H1 (cell line): ENCODE data around the gene TEAD1. TPM values are rescaled to one million over a fixed set of nuclear protein-coding genes. Genes with fewer than 3 reads are reported as not detected.

ENCODE experiments used
- CTCF ChIA-PET: fragments of 300-600 bp; sonication (Branson Sonifier 250); formaldehyde crosslinking; loops from one replicate; lab custom pipeline; 2021; ENCODE audit not compliant: partially characterized antibody; lab: Charles Lee
- POLR2A ChIA-PET: fragments of 300-600 bp; sonication (Branson Sonifier 250); formaldehyde crosslinking; loops from one replicate; lab custom pipeline; 2021; ENCODE audit warnings: inconsistent platforms; ENCODE audit not compliant: partially characterized antibody; lab: Charles Lee
- DNase-seq, 2 experiments: peaks; one replicate each; pipeline versions ENCODE4 v3.0.0 to v3.0.0-alpha.2; 2010 to 2022; ENCODE audit warnings: low spot score in 2 of 2, low read depth in 1 of 2, mixed read lengths in 1 of 2
- FAIRE-seq: peaks from 2 replicates; lab custom pipeline; 2011; peaks lifted over from hg19 to GRCh38; lab: Jason Lieb, UNC
- H2AFZ ChIP-seq: 2 replicates; pipeline ENCODE4 v1.8.1; 2012; ENCODE audit warnings: low read length, inconsistent platforms
- H2AK5ac ChIP-seq: 2 replicates; pipeline ENCODE4 v1.6.1; 2013; ENCODE audit warnings: low read depth, low read length
- H2BK120ac ChIP-seq: replicated peaks from 2 replicates; pipeline ENCODE3; 2013; ENCODE audit warnings: low read depth, low read length, inconsistent platforms
- H2BK12ac ChIP-seq: 2 replicates; pipeline ENCODE4 v1.6.1; 2013; ENCODE audit warnings: low read depth, low read length
- H2BK15ac ChIP-seq: 2 replicates; pipeline ENCODE4 v1.6.1; 2013; ENCODE audit warnings: low read length
- H2BK20ac ChIP-seq: 2 replicates; pipeline ENCODE4 v1.6.1; 2013; ENCODE audit warnings: low read length
- H2BK5ac ChIP-seq: 2 replicates; pipeline ENCODE4 v1.6.1; 2013; ENCODE audit warnings: low read depth, low read length
- H3K14ac ChIP-seq: 2 replicates; pipeline ENCODE4 v1.6.1; 2013; ENCODE audit warnings: inconsistent platforms; ENCODE audit not compliant: insufficient read length
- H3K18ac ChIP-seq: 2 replicates; pipeline ENCODE4 v1.6.1; 2013; ENCODE audit warnings: low read length; ENCODE audit errors: extremely low read depth
- H3K23ac ChIP-seq: 2 replicates; pipeline ENCODE4 v1.6.1; 2013; ENCODE audit warnings: inconsistent platforms; ENCODE audit not compliant: insufficient read length
- H3K23me2 ChIP-seq: 2 replicates; pipeline ENCODE4 v1.6.1; 2013; ENCODE audit warnings: low read depth, low read length
- H3K27ac ChIP-seq: 2 replicates; pipeline ENCODE4 v1.6.1; 2011; ENCODE audit warnings: low read depth, low read length, inconsistent platforms
- H3K27me3 ChIP-seq, 4 experiments: replicated peaks in 1 of 4; 1 replicate in 1 of 4; 2 replicates in 3 of 4; pipeline versions ENCODE4 v1.6.1 to v1.8.1; 2011 to 2013; ENCODE audit warnings: low read length in 3 of 4, mild to moderate bottlenecking in 3 of 4, inconsistent platforms in 2 of 4, mixed read lengths in 2 of 4, moderate library complexity in 1 of 4; ENCODE audit not compliant: control insufficient read depth in 3 of 4, insufficient read depth in 3 of 4; ENCODE audit errors: extremely low read depth in 1 of 4
- H3K36me3 ChIP-seq, 4 experiments: 2 replicates each; pipeline versions ENCODE4 v1.6.1 to v1.8.1; 2011 to 2013; ENCODE audit warnings: mild to moderate bottlenecking in 4 of 4, low read length in 3 of 4, moderate library complexity in 2 of 4, control low read depth in 1 of 4, inconsistent platforms in 1 of 4; ENCODE audit not compliant: insufficient read depth in 4 of 4, control insufficient read depth in 2 of 4
- H3K4ac ChIP-seq: replicated peaks from 2 replicates; pipeline ENCODE3; 2013; ENCODE audit warnings: low read length, low read depth, mixed read lengths, inconsistent platforms; ENCODE audit not compliant: insufficient read length
- H3K4me1 ChIP-seq, 4 experiments: replicated peaks in 1 of 4; 1 replicate in 1 of 4; 2 replicates in 3 of 4; pipeline versions ENCODE4 v1.6.1 to v1.8.1; 2011 to 2013; ENCODE audit warnings: low read length in 3 of 4, inconsistent platforms in 2 of 4, mixed read lengths in 1 of 4; ENCODE audit not compliant: insufficient read depth in 4 of 4, control insufficient read depth in 3 of 4
- H3K4me2 ChIP-seq, 2 experiments: 2 replicates each; pipeline versions ENCODE4 v1.6.1 to v1.8.1; 2011 to 2013; ENCODE audit warnings: low read depth in 2 of 2, low read length in 2 of 2, control low read depth in 1 of 2, inconsistent platforms in 1 of 2, mild to moderate bottlenecking in 1 of 2; ENCODE audit not compliant: insufficient read depth in 1 of 2
- H3K4me3 ChIP-seq, 4 experiments: fragments of 200-600, 300-600 bp in 1 of 4; sonication (generic), shearing (Covaris generic), sonication (Bioruptor Twin) in 1 of 4; 2 replicates each; pipeline versions ENCODE4 v1.5.1 to v1.8.1; 2011 to 2016; ENCODE audit warnings: low read length in 4 of 4, low read depth in 3 of 4, control low read depth in 2 of 4, inconsistent platforms in 2 of 4, mild to moderate bottlenecking in 2 of 4, mixed read lengths in 1 of 4, moderate library complexity in 1 of 4; ENCODE audit not compliant: insufficient read depth in 2 of 4; ENCODE audit errors: extremely low read depth in 1 of 4
- H3K56ac ChIP-seq: replicated peaks from 2 replicates; pipeline ENCODE3; 2013; ENCODE audit warnings: low read depth, mild to moderate bottlenecking, mixed read lengths, low read length, inconsistent platforms; ENCODE audit not compliant: insufficient read length
- H3K79me1 ChIP-seq: 2 replicates; pipeline ENCODE4 v1.6.1; 2013; ENCODE audit warnings: low read depth, low read length, control low read depth
- H3K79me2 ChIP-seq, 2 experiments: 2 replicates each; pipeline versions ENCODE4 v1.6.1 to v1.8.1; 2012 to 2013; ENCODE audit warnings: low read length in 2 of 2, mild to moderate bottlenecking in 2 of 2, inconsistent platforms in 1 of 2; ENCODE audit not compliant: insufficient read depth in 2 of 2, control insufficient read depth in 1 of 2
- H3K9ac ChIP-seq, 4 experiments: replicated peaks in 1 of 4; 1 replicate in 1 of 4; 2 replicates in 3 of 4; pipeline versions ENCODE4 v1.6.1 to v1.8.1; 2011 to 2013; ENCODE audit warnings: low read depth in 3 of 4, low read length in 3 of 4, control low read depth in 2 of 4, mild to moderate bottlenecking in 2 of 4, moderate library complexity in 2 of 4, inconsistent platforms in 1 of 4; ENCODE audit errors: extremely low read depth in 1 of 4
- H3K9me3 ChIP-seq, 2 experiments: 2 replicates each; pipeline versions ENCODE4 v1.6.1 to v1.8.1; 2012 to 2013; ENCODE audit warnings: mild to moderate bottlenecking in 2 of 2, moderate library complexity in 2 of 2, control low read depth in 1 of 2, inconsistent platforms in 1 of 2, low read depth in 1 of 2, low read length in 1 of 2, mixed read lengths in 1 of 2; ENCODE audit not compliant: insufficient read depth in 2 of 2
- H4K20me1 ChIP-seq, 2 experiments: replicated peaks in 1 of 2; 2 replicates each; pipeline versions ENCODE3 to v1.8.1; 2011 to 2013; ENCODE audit warnings: inconsistent platforms in 2 of 2, low read length in 2 of 2, mild to moderate bottlenecking in 1 of 2; ENCODE audit not compliant: insufficient read depth in 2 of 2, control insufficient read depth in 1 of 2
- H4K5ac ChIP-seq: 2 replicates; pipeline ENCODE4 v1.6.1; 2013; ENCODE audit warnings: low read length, low read depth, mixed read lengths, inconsistent platforms; ENCODE audit not compliant: insufficient read length
- H4K8ac ChIP-seq: 2 replicates; pipeline ENCODE4 v1.8.0; 2013; ENCODE audit warnings: mild to moderate bottlenecking, moderate library complexity, low read length, inconsistent platforms; ENCODE audit not compliant: insufficient read depth; ENCODE audit errors: extremely low read depth
- H4K91ac ChIP-seq: replicated peaks from 2 replicates; pipeline ENCODE3; 2013; ENCODE audit warnings: low read length, mixed read lengths, inconsistent platforms; ENCODE audit not compliant: insufficient read length
- BACH1 ChIP-seq: IDR thresholded peaks from 2 replicates; pipeline ENCODE4 v1.6.1; 2012; ENCODE audit warnings: low read length, improper control_type of control experiment
- CBX5 ChIP-seq: fragments of 300-800, 300-1000 bp; sonication (generic); IDR thresholded peaks from 2 replicates; pipeline ENCODE4 v1.7.1; 2016; ENCODE audit warnings: antibody characterized with exemption, low read length, low read depth
- CHD2 ChIP-seq: IDR thresholded peaks from 2 replicates; pipeline ENCODE4 v1.6.1; 2012; ENCODE audit warnings: low read length, improper control_type of control experiment
- NRF1 ChIP-seq: IDR thresholded peaks from 2 replicates; pipeline ENCODE4 v1.6.1; 2011; ENCODE audit warnings: mild to moderate bottlenecking, low read depth, low read length, improper control_type of control experiment
- RFX5 ChIP-seq: IDR thresholded peaks from 2 replicates; pipeline ENCODE4 v1.6.1; 2011; ENCODE audit warnings: low read depth, low read length, improper control_type of control experiment, borderline replicate concordance
- SP2 ChIP-seq: IDR thresholded peaks from 2 replicates; pipeline ENCODE4 v1.6.1; 2012; ENCODE audit warnings: mild to moderate bottlenecking, low read length, inconsistent platforms
- TCF12 ChIP-seq: IDR thresholded peaks from 2 replicates; pipeline ENCODE4 v1.6.1; 2011; ENCODE audit warnings: low read depth, mild to moderate bottlenecking, low read length
- YY1 ChIP-seq: IDR thresholded peaks from 2 replicates; pipeline ENCODE4 v1.6.1; 2011; ENCODE audit warnings: low read depth, mild to moderate bottlenecking, low read length
- ZNF274 ChIP-seq: IDR thresholded peaks from 2 replicates; pipeline ENCODE4 v1.7.0; 2012; ENCODE audit warnings: low read length, borderline replicate concordance; ENCODE audit errors: extremely low read depth
- WGBS, 2 experiments: shearing (Covaris generic) in 1 of 2; methylation state at CpG; one replicate each; pipeline versions ENCODE4 v1.1.6 to v1.1.7; 2013 to 2015; ENCODE audit warnings: low lambda C conversion rate in 2 of 2, mixed read lengths in 2 of 2, inconsistent platforms in 1 of 2, low coverage in 1 of 2, missing lambda C conversion rate in 1 of 2; ENCODE audit not compliant: insufficient replicate concordance in 2 of 2, insufficient coverage in 1 of 2, insufficient read length in 1 of 2; ENCODE audit errors: extremely low coverage in 1 of 2, missing lambda C conversion rate in 1 of 2; 5-methylcytosine and 5-hydroxymethylcytosine counted together
- polyA plus RNA-seq, 7 experiments: library from polyadenylated mRNA; depleted of rRNA in 3 of 7; stranded (reverse) in 5 of 7; unstranded in 2 of 7; fragments of >200 nt in 5 of 7; fragments of 200-250 nt in 2 of 7; gene quantifications; 1 replicate in 5 of 7; 2 replicates in 1 of 7; 4 replicates in 1 of 7; pipeline versions ENCODE4 v1.2.1 to v1.2.3, GENCODE V29; 2011 to 2013; ENCODE audit warnings: missing spikeins in 2 of 7, mixed read lengths in 2 of 7
- total RNA-seq: library from RNA; stranded (reverse); fragmentation: NEBNext Ultra II Directional; extraction: Animal tissue kit (Norgen Biotek cat#: 25700); gene quantifications from 2 replicates; pipeline ENCODE4 v1.2.1, GENCODE V29; 2021

TEAD1 gene
- total and polyA plus RNA-seq, 2 of the 8 experiments (the other 6 are each of a cell fraction or from before 2014, with no cell fraction given): 15.6 to 67.4 TPM

GRCh38 chr11:12704049-12704448 lies 29.8 kb downstream of the TEAD1 start:
- Histone ChIP-seq H3K4me1 (peaks cover 0 to 22% (median 9%) of the 10 kb centered on the region in 4 experiments; a peak in 6 of 7 replicates), H3K27ac (no peak overlapping the region)

More at GRCh38 chr11:12704049-12704448, 29.8 kb downstream of the TEAD1 start:
- ChIA-PET POLR2A (interaction anchor here (2.1 kb wide), 1 partner anchor 12 kb away, joined by 5 read pairs; no protein-coding TSS in a partner anchor), CTCF (interaction anchor here (0.6 to 2.0 kb wide), 7 partner anchors 11 to 415 kb away, joined by 3 to 5 read pairs (median 3); no protein-coding TSS in a partner anchor)
- TF ChIP-seq RFX5 (no peak), CHD2 (no peak), SP2 (no peak), YY1 (no peak), ZNF274 (no peak), TCF12 (no peak), NRF1 (no peak), BACH1 (no peak), CBX5 (no peak)
- H3K36me3 ChIP-seq: no peaks in the 10 kb centered on the region; a peak in 1 of 8 replicates
- H3K27me3 ChIP-seq: no peaks in the 10 kb centered on the region
- no peak overlapping the region for H2BK5ac ChIP-seq
- H3K79me1 ChIP-seq: peaks cover 23% of the 10 kb centered on the region
- H2BK20ac ChIP-seq: no peak overlapping the region
- H3K4me3 ChIP-seq: no peak overlapping the region
- H2AFZ ChIP-seq: no peak overlapping the region
- FAIRE-seq (no peak), DNase-seq (no peak)
- H3K23ac ChIP-seq: no peak overlapping the region
- no peak overlapping the region for H3K56ac ChIP-seq
- H4K91ac ChIP-seq: no peak overlapping the region
- WGBS, 2 experiments: 100% methylated on average over 4 of the region's 4 CpGs; no CpG with 5 or more reads in 1 of the 2 experiments
- no peak overlapping the region for H3K18ac ChIP-seq
- H3K23me2 ChIP-seq: no peaks in the 10 kb centered on the region
- H3K9me3 ChIP-seq: no peaks in the 10 kb centered on the region
- H4K8ac ChIP-seq: no peak overlapping the region
- H2AK5ac ChIP-seq: no peak overlapping the region
- H3K9ac ChIP-seq: no peak overlapping the region
- no peak overlapping the region for H2BK15ac ChIP-seq
- H3K4ac ChIP-seq: no peak overlapping the region
- no peak overlapping the region for H3K4me2 ChIP-seq
- no peak overlapping the region for H4K5ac ChIP-seq
- H2BK12ac ChIP-seq: no peak overlapping the region
- H4K20me1 ChIP-seq: peaks cover 17 to 21% of the 10 kb centered on the region in 2 experiments
- H3K14ac ChIP-seq: no peak overlapping the region
- no peak overlapping the region for H2BK120ac ChIP-seq
- peaks cover 11 to 100% of the 10 kb centered on the region in 2 experiments for H3K79me2 ChIP-seq
